Large intestine (tissue), 3 donors: ENCODE data around the gene XPO6. TPM values are rescaled to one million over a fixed set of nuclear protein-coding genes. Genes with fewer than 3 reads are reported as not detected.

Experiments
- DNase-seq, 2 donors: peaks; one replicate each; pipeline versions ENCODE4 v3.0.0 to v3.0.0-alpha.2; 2013
- H3K27ac ChIP-seq: one replicate; pipeline ENCODE4 v1.5.1; 2013; ENCODE audit warnings: low read length
- H3K27me3 ChIP-seq: 2 replicates; pipeline ENCODE4 v1.6.1; 2013; ENCODE audit warnings: low read length; ENCODE audit not compliant: control insufficient read depth, insufficient read depth
- H3K36me3 ChIP-seq: 2 replicates; pipeline ENCODE4 v1.6.1; 2013; ENCODE audit warnings: low read length; ENCODE audit not compliant: control insufficient read depth, insufficient read depth
- H3K4me1 ChIP-seq: one replicate; pipeline ENCODE4 v1.6.1; 2013; ENCODE audit warnings: low read length; ENCODE audit not compliant: control insufficient read depth, insufficient read depth
- H3K4me3 ChIP-seq: one replicate; pipeline ENCODE4 v1.5.1; 2013; ENCODE audit warnings: low read length
- H3K9me3 ChIP-seq: one replicate; pipeline ENCODE4 v1.6.1; 2013; ENCODE audit warnings: mild to moderate bottlenecking, low read depth, low read length, moderate library complexity; ENCODE audit not compliant: control insufficient read depth
- WGBS: methylation state at CpG from one replicate; pipeline ENCODE4 v1.1.5; 2013; ENCODE audit warnings: low lambda C conversion rate; ENCODE audit not compliant: insufficient coverage; 5-methylcytosine and 5-hydroxymethylcytosine counted together
- polyA plus RNA-seq: library from polyadenylated mRNA; unstranded; fragments of 120-200 nt; gene quantifications from one replicate; pipeline ENCODE4 v1.2.1, GENCODE V29; 2013

XPO6 gene
- polyA plus RNA-seq, 1 donor: 63.4 TPM

DNA sequence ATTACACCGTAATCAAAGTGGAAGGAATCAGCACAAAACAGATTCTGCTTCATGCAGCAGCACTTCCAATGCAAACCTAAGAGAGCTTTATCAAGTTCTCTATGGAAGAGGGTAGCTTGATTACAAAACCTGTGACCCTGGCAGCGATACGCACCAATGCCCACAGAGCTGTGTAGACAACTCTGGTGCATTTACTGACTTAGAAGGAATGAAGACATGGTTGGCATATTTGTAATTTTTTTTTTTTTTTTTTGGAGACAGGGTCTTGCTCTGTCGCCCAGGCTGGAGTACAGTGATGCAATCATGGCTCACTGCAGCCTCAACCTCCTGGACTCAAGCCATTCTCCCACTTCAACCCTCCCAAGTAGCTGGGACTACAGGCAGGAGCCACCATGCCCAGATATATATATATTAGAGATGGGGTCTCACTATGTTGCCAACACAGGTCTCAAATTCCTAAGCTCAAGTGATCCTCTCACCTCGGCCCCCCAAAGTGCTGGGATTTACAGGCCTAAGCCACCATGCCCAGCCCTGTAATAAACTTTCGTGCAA, 49.4 kb downstream of the XPO6 start:
- WGBS: no CpG with 5 or more reads among the region's 6 CpGs
- H3K9me3 ChIP-seq: no peaks in the 10 kb centered on the region
- H3K27ac ChIP-seq: no peak overlapping the region

GRCh38 chr16:28161626-28162025, 50.1 kb downstream of the XPO6 start:
- no peaks in the 10 kb centered on the region for H3K4me1 ChIP-seq

More for the DNA sequence above, 49.4 kb downstream of the XPO6 start:
- H3K27me3 ChIP-seq: no peaks in the 10 kb centered on the region
- no peaks in the 10 kb centered on the region for H3K4me1 ChIP-seq
- peaks cover 35% of the 10 kb centered on the region for H3K36me3 ChIP-seq
- DNase-seq: no peak
- no peak overlapping the region for H3K4me3 ChIP-seq

DNA sequence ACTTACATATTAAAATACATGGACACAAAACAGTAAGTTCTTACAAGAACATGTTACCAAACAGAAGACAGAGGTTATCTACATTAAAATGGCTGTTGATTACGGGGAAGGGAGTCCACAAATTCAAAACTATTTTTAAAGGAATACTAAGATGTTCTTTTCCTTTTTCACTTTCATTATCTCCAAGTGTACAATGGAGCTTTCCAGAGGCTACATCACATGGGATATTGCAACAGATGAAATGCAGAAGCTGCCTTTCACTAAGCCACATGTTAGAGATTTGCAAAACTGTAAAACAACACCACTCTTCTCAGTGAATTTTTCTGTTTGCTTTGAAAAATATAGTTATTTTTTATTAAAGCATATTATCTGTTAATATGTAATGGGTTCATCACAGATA, 53.6 kb downstream of the XPO6 start:
- no peak overlapping the region for H3K27ac ChIP-seq
- no peaks in the 10 kb centered on the region for H3K27me3 ChIP-seq
- H3K4me3 ChIP-seq: no peak overlapping the region
- DNase-seq: no peak
- WGBS: no CpG with 5 or more reads among the region's 1 CpG
- H3K4me1 ChIP-seq: no peaks in the 10 kb centered on the region
- no peaks in the 10 kb centered on the region for H3K9me3 ChIP-seq
- H3K36me3 ChIP-seq: peaks cover 23% of the 10 kb centered on the region

More at GRCh38 chr16:28161626-28162025, 50.1 kb downstream of the XPO6 start:
- H3K36me3 ChIP-seq: peaks cover 27% of the 10 kb centered on the region
- H3K4me3 ChIP-seq: no peak overlapping the region
- no peaks in the 10 kb centered on the region for H3K27me3 ChIP-seq
- H3K9me3 ChIP-seq: no peaks in the 10 kb centered on the region
- no peak overlapping the region for H3K27ac ChIP-seq
- DNase-seq: no peak

DNA sequence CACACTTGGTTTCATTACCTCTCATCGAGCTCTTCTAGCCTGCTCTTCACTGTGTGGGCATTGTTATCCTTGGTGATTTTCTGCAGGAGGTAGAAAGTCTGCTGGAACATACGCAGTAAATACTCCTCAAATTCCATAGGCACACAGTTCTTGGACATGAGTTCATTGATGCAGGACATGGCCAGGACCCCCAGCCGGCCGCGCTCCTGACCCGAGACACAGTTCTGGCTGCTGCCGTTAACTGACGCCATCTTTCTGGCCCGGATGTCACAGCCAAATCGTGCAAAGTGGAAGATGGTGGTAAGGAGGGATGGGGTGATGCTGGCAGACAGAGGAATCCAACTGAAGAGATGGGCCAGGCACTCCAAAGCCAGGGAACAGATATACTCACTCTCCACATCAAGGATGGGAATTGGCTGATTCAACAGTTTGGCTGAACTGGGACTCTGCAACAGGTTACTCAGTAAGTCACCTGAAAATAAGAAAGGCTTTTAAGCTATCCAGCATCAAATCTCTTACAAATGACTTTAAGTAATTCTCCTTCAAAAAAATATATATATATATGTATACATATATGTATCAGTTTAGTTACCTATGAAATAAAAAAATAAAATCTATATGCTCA, 55.6 kb downstream of the XPO6 start:
- H3K4me1 ChIP-seq: no peaks in the 10 kb centered on the region
- H3K27ac ChIP-seq: no peak overlapping the region
- no CpG with 5 or more reads among the region's 10 CpGs for WGBS
- peaks cover 38% of the 10 kb centered on the region for H3K36me3 ChIP-seq
- DNase-seq: no peak
- H3K9me3 ChIP-seq: no peaks in the 10 kb centered on the region
- H3K27me3 ChIP-seq: no peaks in the 10 kb centered on the region
- H3K4me3 ChIP-seq: no peak overlapping the region

GRCh38 chr16:28155293-28155692, 56.5 kb downstream of the XPO6 start:
- Histone ChIP-seq H3K9me3 (no peaks in the 10 kb centered on the region), H3K4me1 (no peaks in the 10 kb centered on the region), H3K36me3 (peaks cover 45% of the 10 kb centered on the region), H3K27ac (no peak overlapping the region), H3K27me3 (no peaks in the 10 kb centered on the region), H3K4me3 (no peak overlapping the region)
- 100% methylated on average over 1 of the region's 3 CpGs for WGBS
- no peak for DNase-seq

DNA sequence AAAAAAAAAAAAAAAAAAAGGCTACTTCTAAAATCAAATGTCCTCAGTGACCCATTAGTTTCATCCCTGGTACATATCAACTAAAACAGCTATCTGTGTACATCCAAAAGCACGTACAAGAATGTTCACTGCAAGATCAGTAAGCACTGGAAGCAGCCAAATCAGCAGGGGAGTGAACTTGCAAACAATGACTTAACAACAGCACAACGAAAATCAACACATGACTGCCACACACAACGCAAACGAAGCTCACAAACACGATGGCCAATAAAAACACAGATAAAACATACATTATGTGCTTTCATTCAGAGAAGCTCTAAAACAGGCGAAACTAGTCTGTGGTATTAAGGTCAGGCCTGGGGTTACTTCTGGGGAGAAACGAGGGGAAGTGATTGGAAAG, 60.6 kb downstream of the XPO6 start:
- no peaks in the 10 kb centered on the region for H3K9me3 ChIP-seq
- H3K4me1 ChIP-seq: no peaks in the 10 kb centered on the region
- no peak for DNase-seq
- no peak overlapping the region for H3K27ac ChIP-seq
- WGBS: no CpG with 5 or more reads among the region's 7 CpGs
- H3K27me3 ChIP-seq: no peaks in the 10 kb centered on the region
- peaks cover 70% of the 10 kb centered on the region for H3K36me3 ChIP-seq
- H3K4me3 ChIP-seq: no peak overlapping the region

- Histone ChIP-seq H3K4me1 (no peaks in the 10 kb centered on the region), H3K27ac (no peak overlapping the region), H3K9me3 (no peaks in the 10 kb centered on the region), H3K4me3 (no peak overlapping the region), H3K27me3 (no peaks in the 10 kb centered on the region), H3K36me3 (peaks cover 69% of the 10 kb centered on the region)
- 100% methylated on average over 2 of the region's 12 CpGs for WGBS
- DNase-seq: no peak
Measured at GRCh38 chr16:28149011-28149888, 62.5 kb downstream of the XPO6 start.

DNA sequence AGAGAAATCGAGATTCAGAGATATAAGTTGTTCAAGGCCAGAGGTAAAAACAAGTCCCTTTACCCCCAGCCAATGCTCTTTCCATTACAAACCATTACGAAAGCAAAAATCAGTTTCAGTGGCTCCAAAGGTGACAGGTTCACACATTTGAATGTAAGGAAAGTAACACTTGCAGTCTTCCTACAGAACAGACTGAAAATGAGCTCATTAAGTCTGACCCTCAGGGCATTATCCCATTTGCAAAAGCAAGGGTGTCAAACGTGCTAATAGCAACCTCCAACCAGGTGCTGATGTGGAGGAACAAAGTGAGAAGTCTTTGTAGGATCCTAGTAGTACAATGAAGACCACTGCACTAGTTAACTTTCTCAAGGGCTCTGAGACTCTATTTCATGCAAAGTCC, 65.2 kb downstream of the XPO6 start:
- no peaks in the 10 kb centered on the region for H3K9me3 ChIP-seq
- H3K4me1 ChIP-seq: no peaks in the 10 kb centered on the region
- DNase-seq: no peak
- no peak overlapping the region for H3K27ac ChIP-seq
- H3K4me3 ChIP-seq: no peak overlapping the region
- no peaks in the 10 kb centered on the region for H3K27me3 ChIP-seq
- no CpG with 5 or more reads among the region's 3 CpGs for WGBS
- H3K36me3 ChIP-seq: peaks cover 63% of the 10 kb centered on the region

DNA sequence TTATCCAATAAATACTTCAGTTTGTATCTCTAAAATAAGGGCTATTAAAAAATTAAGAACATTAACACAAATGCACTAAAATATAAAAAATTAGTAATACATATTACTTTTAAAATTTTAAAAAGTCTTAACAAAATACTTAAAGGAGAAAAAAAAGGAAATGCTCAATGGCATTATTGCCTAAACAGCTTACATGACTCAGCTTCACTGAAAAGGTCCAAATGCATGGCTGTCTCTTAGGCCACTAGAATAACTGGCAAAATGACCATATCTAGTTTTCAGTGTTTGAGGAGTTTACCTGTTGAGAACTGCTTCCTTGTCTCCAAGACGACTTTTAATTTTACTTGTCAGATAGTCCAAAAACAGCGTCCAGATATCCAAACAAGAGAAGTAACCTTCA, 66.0 kb downstream of the XPO6 start:
- DNase-seq: no peak
- no peaks in the 10 kb centered on the region for H3K4me1 ChIP-seq
- H3K27me3 ChIP-seq: no peaks in the 10 kb centered on the region
- peaks cover 63% of the 10 kb centered on the region for H3K36me3 ChIP-seq
- no peak overlapping the region for H3K27ac ChIP-seq
- no peaks in the 10 kb centered on the region for H3K9me3 ChIP-seq
- no peak overlapping the region for H3K4me3 ChIP-seq
- WGBS: 92% methylated on average over 2 of the region's 2 CpGs

- peak; percentile 7 to 25 for DNase-seq
- Histone ChIP-seq H3K27me3 (no peaks in the 10 kb centered on the region), H3K4me3 (no peak overlapping the region), H3K9me3 (no peaks in the 10 kb centered on the region), H3K27ac (no peak overlapping the region), H3K36me3 (peaks cover 40% of the 10 kb centered on the region), H3K4me1 (no peaks in the 10 kb centered on the region)
- 33% methylated on average over 1 of the region's 5 CpGs for WGBS
Measured at GRCh38 chr16:28140788-28141618, 70.8 kb downstream of the XPO6 start.
